OCI-LY1 (cell line): ENCODE measurements around the gene RPH3AL.

ENCODE experiments used
- H2AFZ ChIP-seq: fragments of 200-600 bp; sonication (generic), shearing (Covaris generic); 2 replicates; pipeline ENCODE4 v1.6.0; 2014; ENCODE audit warnings: antibody characterized with exemption, mild to moderate bottlenecking, low read length
- H3F3A ChIP-seq: fragments of 200-600 bp; sonication (generic), shearing (Covaris generic); 2 replicates; pipeline ENCODE4 v1.6.0; 2014; ENCODE audit warnings: mild to moderate bottlenecking, antibody characterized with exemption, low read length, moderate library complexity; ENCODE audit not compliant: insufficient read depth
- H3K27ac ChIP-seq: fragments of 200-600 bp; sonication (generic); 2 replicates; pipeline ENCODE4 v1.5.1; 2014; ENCODE audit warnings: low read length, mixed run types, mild to moderate bottlenecking, low read depth; ENCODE audit not compliant: poor library complexity, severe bottlenecking
- H3K27me3 ChIP-seq: fragments of 200-600 bp; sonication (generic); 2 replicates; pipeline ENCODE4 v1.6.0; 2014; ENCODE audit warnings: antibody characterized with exemption, mild to moderate bottlenecking, low read length, moderate library complexity; ENCODE audit not compliant: insufficient read depth
- H3K36me3 ChIP-seq: fragments of 200-600 bp; sonication (generic); 2 replicates; pipeline ENCODE4 v1.6.1; 2014; ENCODE audit warnings: mild to moderate bottlenecking, antibody characterized with exemption, low read length, moderate library complexity, mixed read lengths; ENCODE audit not compliant: insufficient read depth
- H3K4me1 ChIP-seq: fragments of 200-600 bp; sonication (generic); 2 replicates; pipeline ENCODE4 v1.5.1; 2014; ENCODE audit warnings: mild to moderate bottlenecking, low read length, moderate library complexity; ENCODE audit not compliant: insufficient read depth, severe bottlenecking
- H3K4me2 ChIP-seq: fragments of 200-600 bp; sonication (generic), shearing (Covaris generic); 2 replicates; pipeline ENCODE4 v1.6.1; 2014; ENCODE audit warnings: low read length
- H3K4me3 ChIP-seq: fragments of 200-600 bp; sonication (generic); 2 replicates; pipeline ENCODE4 v1.5.1; 2014; ENCODE audit warnings: low read length, low read depth, mild to moderate bottlenecking, mixed read lengths; ENCODE audit not compliant: poor library complexity, severe bottlenecking
- H3K79me2 ChIP-seq: fragments of 200-600 bp; shearing (Covaris generic); 2 replicates; pipeline ENCODE4 v1.6.1; 2016; ENCODE audit warnings: mixed run types, low read length, mixed read lengths; ENCODE audit not compliant: insufficient read depth
- H3K9ac ChIP-seq: fragments of 200-600 bp; sonication (generic), shearing (Covaris generic); 2 replicates; pipeline ENCODE4 v1.6.1; 2014; ENCODE audit warnings: mild to moderate bottlenecking, low read length, mixed read lengths
- H3K9me2 ChIP-seq: fragments of 200-600 bp; sonication (generic), shearing (Covaris generic); 2 replicates; pipeline ENCODE4 v1.6.1; 2014; ENCODE audit warnings: low read depth, mild to moderate bottlenecking, low read length, mixed read lengths
- H3K9me3 ChIP-seq: fragments of 200-600 bp; shearing (Covaris generic); 2 replicates; pipeline ENCODE4 v1.6.1; 2014; ENCODE audit warnings: low read length, mixed read lengths
- H4K20me1 ChIP-seq: fragments of 200-600 bp; sonication (generic), shearing (Covaris generic); 2 replicates; pipeline ENCODE4 v1.6.0; 2016; ENCODE audit warnings: mild to moderate bottlenecking, low read length; ENCODE audit not compliant: insufficient read depth
- EZH2 ChIP-seq: fragments of 200-600 bp; sonication (generic), shearing (Covaris generic); IDR thresholded peaks from 2 replicates; pipeline ENCODE4 v1.8.0; 2017; ENCODE audit warnings: borderline replicate concordance, mixed run types, mild to moderate bottlenecking, antibody characterized with exemption, low read length, moderate library complexity, mixed read lengths
- TF ChIP-seq, protein P1 (sequence below): fragments of 200-600 bp; sonication (generic), shearing (Covaris generic); IDR thresholded peaks from 2 replicates; pipeline ENCODE4 v1.5.1; 2017; ENCODE audit warnings: mild to moderate bottlenecking, antibody characterized with exemption, low read length, moderate library complexity, mixed read lengths

RPH3AL gene

DNA sequence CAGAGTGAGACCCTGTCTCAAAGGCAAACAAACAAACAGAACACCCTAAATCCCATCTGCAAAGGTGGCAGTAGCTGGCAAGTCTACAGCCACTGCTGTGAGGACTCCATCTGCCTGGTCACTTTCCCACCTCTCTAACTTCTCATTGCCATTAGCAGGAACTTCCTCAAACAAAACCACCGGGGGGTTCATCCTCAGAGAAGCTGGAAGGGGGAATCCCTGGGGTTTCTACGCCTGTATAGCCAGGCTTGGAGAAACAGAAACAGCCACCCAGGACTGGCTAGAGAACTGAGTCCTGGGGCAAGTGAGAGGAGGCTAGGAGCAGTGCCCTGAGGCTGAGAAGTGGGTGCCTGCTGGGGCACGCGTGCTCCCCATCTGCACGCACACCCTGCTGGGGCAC is 7.3 kb downstream of the RPH3AL start:
- TF ChIP-seq EZH2, result no peak
- TF ChIP-seq, protein P1, sequence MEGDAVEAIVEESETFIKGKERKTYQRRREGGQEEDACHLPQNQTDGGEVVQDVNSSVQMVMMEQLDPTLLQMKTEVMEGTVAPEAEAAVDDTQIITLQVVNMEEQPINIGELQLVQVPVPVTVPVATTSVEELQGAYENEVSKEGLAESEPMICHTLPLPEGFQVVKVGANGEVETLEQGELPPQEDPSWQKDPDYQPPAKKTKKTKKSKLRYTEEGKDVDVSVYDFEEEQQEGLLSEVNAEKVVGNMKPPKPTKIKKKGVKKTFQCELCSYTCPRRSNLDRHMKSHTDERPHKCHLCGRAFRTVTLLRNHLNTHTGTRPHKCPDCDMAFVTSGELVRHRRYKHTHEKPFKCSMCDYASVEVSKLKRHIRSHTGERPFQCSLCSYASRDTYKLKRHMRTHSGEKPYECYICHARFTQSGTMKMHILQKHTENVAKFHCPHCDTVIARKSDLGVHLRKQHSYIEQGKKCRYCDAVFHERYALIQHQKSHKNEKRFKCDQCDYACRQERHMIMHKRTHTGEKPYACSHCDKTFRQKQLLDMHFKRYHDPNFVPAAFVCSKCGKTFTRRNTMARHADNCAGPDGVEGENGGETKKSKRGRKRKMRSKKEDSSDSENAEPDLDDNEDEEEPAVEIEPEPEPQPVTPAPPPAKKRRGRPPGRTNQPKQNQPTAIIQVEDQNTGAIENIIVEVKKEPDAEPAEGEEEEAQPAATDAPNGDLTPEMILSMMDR, result no peak
- no peak overlapping the region for H3K4me2 ChIP-seq

DNA sequence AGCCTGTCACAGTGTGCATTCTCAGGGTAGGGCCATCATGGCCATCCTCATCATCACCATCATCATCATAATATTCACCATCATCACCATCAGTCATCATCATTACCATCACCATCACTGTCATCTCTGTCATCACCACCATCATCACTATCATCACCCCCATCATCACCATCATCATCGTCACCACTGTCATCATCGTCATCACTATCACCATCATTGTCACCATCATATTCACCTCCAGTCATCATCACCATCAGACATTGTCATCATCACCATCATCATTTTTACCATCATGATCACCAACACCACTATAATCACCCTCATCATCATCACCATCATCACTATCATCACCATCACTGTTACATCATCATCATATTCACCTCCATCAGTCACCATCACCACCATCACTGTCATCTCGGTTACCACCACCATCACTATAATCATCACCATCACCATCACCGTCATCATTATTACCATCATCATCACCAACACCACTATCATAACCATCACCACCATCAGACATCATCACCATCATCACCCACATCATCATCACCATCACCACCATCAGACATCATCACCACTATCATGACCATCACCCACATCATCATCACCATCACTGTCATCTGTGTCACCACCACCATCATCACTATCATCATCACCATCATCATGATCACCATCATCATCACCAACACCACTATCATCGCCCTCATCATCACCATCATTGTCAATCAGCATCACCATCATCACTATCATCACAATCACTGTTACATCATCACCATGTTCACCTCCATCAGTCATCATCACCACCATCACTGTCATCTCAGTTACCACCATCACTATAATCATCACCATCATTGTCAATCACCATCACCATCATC is 8.5 kb downstream of the RPH3AL start:
- no peaks in the 10 kb centered on the region for H3K9me2 ChIP-seq
- no peaks in the 10 kb centered on the region for H3K36me3 ChIP-seq
- H3K27me3 ChIP-seq, result peaks cover 17% of the 10 kb centered on the region
- H3K4me2 ChIP-seq, result no peak overlapping the region
- no peak overlapping the region for H3K4me3 ChIP-seq
- no peak overlapping the region for H3K27ac ChIP-seq
- H4K20me1 ChIP-seq, result no peaks in the 10 kb centered on the region
- H3K4me1 ChIP-seq, result no peaks in the 10 kb centered on the region
- no peaks in the 10 kb centered on the region for H3K9me3 ChIP-seq
- H3K79me2 ChIP-seq, result no peaks in the 10 kb centered on the region
- no peak overlapping the region for H3K9ac ChIP-seq
- no peak overlapping the region for H2AFZ ChIP-seq
- no peak for TF ChIP-seq EZH2
- TF ChIP-seq, protein P1, result no peak
- no peaks in the 10 kb centered on the region for H3F3A ChIP-seq

More for the DNA sequence above, 7.3 kb downstream of the RPH3AL start:
- Histone ChIP-seq H4K20me1 (no peaks in the 10 kb centered on the region), H3K4me3 (no peak overlapping the region), H3K9ac (no peak overlapping the region), H3K9me3 (no peaks in the 10 kb centered on the region), H3K79me2 (no peaks in the 10 kb centered on the region), H3K4me1 (no peaks in the 10 kb centered on the region), H2AFZ (no peak overlapping the region), H3K36me3 (no peaks in the 10 kb centered on the region), H3F3A (no peaks in the 10 kb centered on the region), H3K27me3 (peaks cover 13% of the 10 kb centered on the region), H3K27ac (no peak overlapping the region), H3K9me2 (no peaks in the 10 kb centered on the region)

DNA sequence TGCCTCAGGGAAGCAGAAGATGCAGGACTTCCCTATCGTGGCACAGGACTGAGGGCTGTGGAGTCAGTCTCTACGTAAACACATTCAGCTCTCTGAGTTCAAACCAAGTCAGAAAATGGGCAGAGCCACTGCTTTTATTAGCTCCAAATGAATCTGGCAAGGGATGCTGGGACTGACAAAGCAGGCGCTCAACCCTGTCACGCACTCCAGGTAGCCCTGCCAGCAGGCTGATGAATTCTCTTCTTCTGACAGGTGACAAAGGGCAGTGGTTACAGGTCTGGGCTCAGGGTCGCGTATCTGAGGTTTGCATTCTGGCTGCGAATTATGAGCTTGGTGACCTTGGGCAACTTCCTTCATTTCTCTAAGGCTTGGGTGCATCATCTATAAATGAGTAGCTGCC is 9.4 kb downstream of the RPH3AL start:
- Histone ChIP-seq H3K4me2 (no peak overlapping the region), H3K4me3 (no peak overlapping the region), H3K36me3 (no peaks in the 10 kb centered on the region), H3K9me3 (no peaks in the 10 kb centered on the region), H3K4me1 (no peaks in the 10 kb centered on the region), H3K27ac (no peak overlapping the region), H4K20me1 (no peaks in the 10 kb centered on the region), H3K9ac (no peak overlapping the region), H3K9me2 (no peaks in the 10 kb centered on the region), H2AFZ (no peak overlapping the region), H3K27me3 (peaks cover 20% of the 10 kb centered on the region), H3F3A (no peaks in the 10 kb centered on the region), H3K79me2 (no peaks in the 10 kb centered on the region)
- TF ChIP-seq, protein P1, result no peak
- no peak for TF ChIP-seq EZH2
